ENCODE data around the gene TMEM201. TPM values are rescaled to one million over a fixed set of nuclear protein-coding genes. Genes with fewer than 3 reads are reported as not detected.

Gene TMEM201
- total RNA-seq, 1 donor from 2014 or later = 8.5 TPM

GRCh38 chr1:9612871-9613624 is 24.3 kb downstream of the TMEM201 start:
- Histone ChIP-seq H3K9me3 (no peaks in the 10 kb centered on the region), H3K27me3 (no peaks in the 10 kb centered on the region), H3K4me1 (no peaks in the 10 kb centered on the region), H3K4me3 (no peak overlapping the region), H3K27ac (no peak overlapping the region), H3K36me3 (peaks cover 11% of the 10 kb centered on the region)
- ATAC-seq (no peak), DNase-seq (peak; percentile 51)
- intact Hi-C loops (cut with DNase I) = no loop called here
- TF ChIP-seq, protein P1, sequence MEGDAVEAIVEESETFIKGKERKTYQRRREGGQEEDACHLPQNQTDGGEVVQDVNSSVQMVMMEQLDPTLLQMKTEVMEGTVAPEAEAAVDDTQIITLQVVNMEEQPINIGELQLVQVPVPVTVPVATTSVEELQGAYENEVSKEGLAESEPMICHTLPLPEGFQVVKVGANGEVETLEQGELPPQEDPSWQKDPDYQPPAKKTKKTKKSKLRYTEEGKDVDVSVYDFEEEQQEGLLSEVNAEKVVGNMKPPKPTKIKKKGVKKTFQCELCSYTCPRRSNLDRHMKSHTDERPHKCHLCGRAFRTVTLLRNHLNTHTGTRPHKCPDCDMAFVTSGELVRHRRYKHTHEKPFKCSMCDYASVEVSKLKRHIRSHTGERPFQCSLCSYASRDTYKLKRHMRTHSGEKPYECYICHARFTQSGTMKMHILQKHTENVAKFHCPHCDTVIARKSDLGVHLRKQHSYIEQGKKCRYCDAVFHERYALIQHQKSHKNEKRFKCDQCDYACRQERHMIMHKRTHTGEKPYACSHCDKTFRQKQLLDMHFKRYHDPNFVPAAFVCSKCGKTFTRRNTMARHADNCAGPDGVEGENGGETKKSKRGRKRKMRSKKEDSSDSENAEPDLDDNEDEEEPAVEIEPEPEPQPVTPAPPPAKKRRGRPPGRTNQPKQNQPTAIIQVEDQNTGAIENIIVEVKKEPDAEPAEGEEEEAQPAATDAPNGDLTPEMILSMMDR (IDR thresholded peaks at IDR 0.05) = no peak

- TF ChIP-seq, protein P1 (IDR thresholded peaks at IDR 0.05) = no peak
- peak; percentile 58 for DNase-seq
- H3K9me3 ChIP-seq = no peaks in the 10 kb centered on the region
- no peaks in the 10 kb centered on the region for H3K27me3 ChIP-seq
- intact Hi-C loops (cut with DNase I) = no loop called here
- ATAC-seq = no peak
- no peaks in the 10 kb centered on the region for H3K4me1 ChIP-seq
- H3K36me3 ChIP-seq = peaks cover 9% of the 10 kb centered on the region
- no peak overlapping the region for H3K27ac ChIP-seq
- no peak overlapping the region for H3K4me3 ChIP-seq
Observed at GRCh38 chr1:9613625-9614299, 25.1 kb downstream of the TMEM201 start.

DNA sequence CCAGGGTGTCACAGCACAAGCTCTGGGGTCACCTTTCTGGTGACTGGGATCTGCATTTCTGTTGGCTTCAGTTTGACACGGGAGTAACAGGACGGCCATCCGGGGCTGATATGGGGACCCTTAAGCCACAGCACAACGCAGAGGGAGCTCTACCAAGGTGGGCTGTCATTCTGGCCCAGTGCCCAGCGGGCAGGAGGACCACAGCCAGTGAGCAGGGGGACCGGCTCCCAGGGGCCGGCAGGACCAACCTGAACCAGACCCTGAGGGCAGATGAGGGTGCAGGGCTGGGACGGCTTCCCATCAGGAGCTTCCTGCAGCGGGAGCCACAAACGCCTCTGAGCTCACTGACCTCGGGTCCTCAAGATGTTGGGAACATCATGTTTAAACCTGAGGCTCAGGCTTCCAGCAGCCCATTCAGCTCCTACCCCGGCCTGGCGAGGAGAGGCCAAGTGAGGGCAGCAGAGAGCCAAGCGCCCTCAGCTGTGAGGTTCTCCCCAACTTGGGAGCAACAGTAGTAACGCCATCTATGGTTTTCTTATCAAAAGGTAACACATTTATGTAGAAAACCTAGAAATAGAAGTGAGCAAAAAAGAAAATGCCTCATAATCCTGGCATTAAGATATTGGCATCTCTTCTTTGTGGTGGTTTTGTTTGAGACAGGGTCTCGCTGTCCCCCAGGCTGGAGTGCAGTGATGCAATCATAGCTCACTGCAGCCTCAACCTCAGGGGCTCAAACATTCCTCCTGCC is 26.8 kb downstream of the TMEM201 start:
- no peaks in the 10 kb centered on the region for H3K27me3 ChIP-seq
- ATAC-seq (peak; percentile 74), DNase-seq (peak; percentile 72)
- H3K36me3 ChIP-seq = peaks cover 9% of the 10 kb centered on the region
- H3K27ac ChIP-seq = no peak overlapping the region
- TF ChIP-seq, protein P1 (IDR thresholded peaks at IDR 0.05) = peak; percentile 62
- intact Hi-C loops (cut with DNase I) = no loop called here
- H3K4me3 ChIP-seq = no peak overlapping the region
- no peaks in the 10 kb centered on the region for H3K4me1 ChIP-seq
- no peaks in the 10 kb centered on the region for H3K9me3 ChIP-seq

GRCh38 chr1:9618909-9619679 is 30.4 kb downstream of the TMEM201 start:
- ATAC-seq (no peak), DNase-seq (no peak)
- H3K4me3 ChIP-seq = no peak overlapping the region
- TF ChIP-seq, protein P1 (IDR thresholded peaks at IDR 0.05) = no peak
- intact Hi-C loops (cut with DNase I) = no loop called here
- no peaks in the 10 kb centered on the region for H3K4me1 ChIP-seq
- no peaks in the 10 kb centered on the region for H3K36me3 ChIP-seq
- H3K27me3 ChIP-seq = no peaks in the 10 kb centered on the region
- no peak overlapping the region for H3K27ac ChIP-seq
- no peaks in the 10 kb centered on the region for H3K9me3 ChIP-seq

GRCh38 chr1:9621032-9621431 is 32.3 kb downstream of the TMEM201 start:
- ATAC-seq (no peak), DNase-seq (no peak)
- intact Hi-C loops (cut with DNase I) = loop anchor here (10.0 kb wide), 1 partner anchor 244 kb away; no protein-coding TSS in a partner anchor
- H3K9me3 ChIP-seq = no peaks in the 10 kb centered on the region
- H3K27ac ChIP-seq = no peak overlapping the region
- H3K36me3 ChIP-seq = no peaks in the 10 kb centered on the region
- H3K4me3 ChIP-seq = no peak overlapping the region
- H3K4me1 ChIP-seq = no peaks in the 10 kb centered on the region
- TF ChIP-seq, protein P1 (IDR thresholded peaks at IDR 0.05) = no peak
- no peaks in the 10 kb centered on the region for H3K27me3 ChIP-seq

Data from upper lobe of right lung (tissue), 1 donor.